GM10266 (cell line): Measurements from ENCODE around the gene KIRREL3.

Source experiments
- DNase-seq: peaks from one replicate; pipeline ENCODE4 v3.0.0; 2012; ENCODE audit errors: extremely low spot score
- TF ChIP-seq, protein P1 (sequence below): IDR thresholded peaks from 2 replicates; pipeline ENCODE4 v1.5.1; 2012; ENCODE audit warnings: mild to moderate bottlenecking, low read depth; ENCODE audit not compliant: control insufficient read depth, insufficient read depth; ENCODE audit errors: missing control alignments

Gene KIRREL3

DNA sequence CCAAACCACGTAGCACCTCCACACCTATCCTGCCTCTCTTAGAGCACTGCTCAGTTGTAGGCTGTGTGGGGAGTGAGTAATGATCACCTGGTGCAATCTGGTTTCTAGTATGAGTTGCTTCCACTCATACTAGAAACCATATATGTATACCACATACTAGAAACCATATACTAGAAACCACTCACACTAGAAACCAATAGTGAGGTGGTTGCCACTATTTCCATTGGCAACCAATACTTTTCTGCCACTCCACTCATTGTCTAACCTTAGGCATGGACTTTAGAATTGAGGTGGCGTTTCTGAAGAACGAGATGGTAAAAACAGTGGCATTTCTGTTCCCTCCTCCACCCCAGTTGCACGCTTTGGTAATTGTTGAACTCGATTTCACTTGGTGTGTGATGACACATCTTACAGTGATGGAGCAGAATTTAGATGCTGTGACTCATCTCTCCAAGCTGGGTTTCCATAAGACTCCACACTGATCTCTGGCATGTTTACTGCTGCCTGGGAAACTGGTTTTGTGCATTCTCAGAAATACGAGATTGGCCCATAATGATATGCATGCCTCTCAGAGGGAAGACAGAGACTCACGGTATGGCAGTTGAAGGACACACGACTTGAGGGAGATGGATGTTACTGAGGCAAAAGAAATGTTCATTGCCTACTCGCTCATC is 82.9 kb downstream of the KIRREL3 start:
- TF ChIP-seq, protein P1, sequence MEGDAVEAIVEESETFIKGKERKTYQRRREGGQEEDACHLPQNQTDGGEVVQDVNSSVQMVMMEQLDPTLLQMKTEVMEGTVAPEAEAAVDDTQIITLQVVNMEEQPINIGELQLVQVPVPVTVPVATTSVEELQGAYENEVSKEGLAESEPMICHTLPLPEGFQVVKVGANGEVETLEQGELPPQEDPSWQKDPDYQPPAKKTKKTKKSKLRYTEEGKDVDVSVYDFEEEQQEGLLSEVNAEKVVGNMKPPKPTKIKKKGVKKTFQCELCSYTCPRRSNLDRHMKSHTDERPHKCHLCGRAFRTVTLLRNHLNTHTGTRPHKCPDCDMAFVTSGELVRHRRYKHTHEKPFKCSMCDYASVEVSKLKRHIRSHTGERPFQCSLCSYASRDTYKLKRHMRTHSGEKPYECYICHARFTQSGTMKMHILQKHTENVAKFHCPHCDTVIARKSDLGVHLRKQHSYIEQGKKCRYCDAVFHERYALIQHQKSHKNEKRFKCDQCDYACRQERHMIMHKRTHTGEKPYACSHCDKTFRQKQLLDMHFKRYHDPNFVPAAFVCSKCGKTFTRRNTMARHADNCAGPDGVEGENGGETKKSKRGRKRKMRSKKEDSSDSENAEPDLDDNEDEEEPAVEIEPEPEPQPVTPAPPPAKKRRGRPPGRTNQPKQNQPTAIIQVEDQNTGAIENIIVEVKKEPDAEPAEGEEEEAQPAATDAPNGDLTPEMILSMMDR, result no peak
- DNase-seq, result no peak

DNA sequence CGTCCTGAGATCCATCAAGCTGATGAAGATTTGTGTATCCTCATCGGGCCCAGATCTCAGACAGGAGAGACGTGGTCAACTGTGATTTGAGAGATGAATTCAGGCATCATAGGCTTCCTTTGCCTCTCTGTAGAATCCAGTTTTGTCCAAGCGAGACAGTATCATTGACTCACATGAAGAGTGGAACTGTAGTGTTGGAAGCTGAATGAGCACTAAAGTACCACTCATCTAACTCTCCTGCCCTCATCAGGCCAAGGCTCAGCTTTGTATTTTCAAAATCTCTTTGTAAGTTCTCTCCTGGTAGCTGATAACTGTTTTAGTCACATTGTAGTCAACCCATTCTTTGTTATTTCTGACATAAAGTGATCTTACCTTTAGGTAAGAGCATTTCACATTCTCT is 85.1 kb downstream of the KIRREL3 start:
- no peak for DNase-seq
- TF ChIP-seq, protein P1, result no peak

DNA sequence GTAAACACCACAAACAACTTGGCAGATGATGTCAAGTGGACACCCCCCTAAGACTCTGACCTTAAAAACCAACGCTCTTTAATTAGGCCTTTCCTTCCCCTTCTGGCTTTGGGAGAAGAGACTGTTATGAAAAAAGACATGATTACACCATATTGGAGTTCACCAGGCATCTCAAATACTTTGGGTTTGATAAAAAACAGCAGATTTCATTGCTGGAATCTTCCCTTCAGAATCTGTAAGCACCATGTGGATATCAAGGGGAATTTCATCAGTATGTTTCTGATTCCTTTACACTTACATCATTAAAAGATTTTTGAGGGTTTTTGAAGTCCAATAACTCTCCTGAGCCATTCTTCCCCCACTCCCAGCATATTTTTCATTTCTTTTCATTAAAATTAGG is 85.6 kb downstream of the KIRREL3 start:
- TF ChIP-seq, protein P1, result no peak
- DNase-seq, result no peak

GRCh38 chr11:126914166-126914565 is 86.4 kb downstream of the KIRREL3 start:
- TF ChIP-seq, protein P1, result no peak
- DNase-seq, result no peak

- DNase-seq, result no peak
- TF ChIP-seq, protein P1, result no peak
Measured at GRCh38 chr11:126904520-126904919, 96.0 kb downstream of the KIRREL3 start.

DNA sequence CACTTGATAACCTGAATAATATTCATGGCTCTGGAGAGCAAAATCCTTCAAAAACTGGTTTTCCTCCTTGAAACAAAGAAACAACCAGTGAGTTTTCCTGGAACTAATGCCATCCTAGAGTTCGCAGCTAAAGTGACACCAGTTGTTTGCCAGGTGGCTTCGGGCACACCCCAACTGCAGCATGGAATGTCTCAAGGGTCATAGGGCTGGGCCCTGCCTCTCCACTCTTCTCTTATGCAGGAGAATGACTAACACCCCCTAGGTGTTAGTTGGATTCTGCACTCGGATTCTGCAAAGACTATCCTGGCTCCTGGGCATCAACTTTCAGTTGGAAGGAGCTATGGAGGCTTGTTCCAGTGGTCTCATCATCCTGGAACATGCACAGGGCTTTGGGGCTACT is 98.8 kb downstream of the KIRREL3 start:
- TF ChIP-seq, protein P1, result no peak

DNA sequence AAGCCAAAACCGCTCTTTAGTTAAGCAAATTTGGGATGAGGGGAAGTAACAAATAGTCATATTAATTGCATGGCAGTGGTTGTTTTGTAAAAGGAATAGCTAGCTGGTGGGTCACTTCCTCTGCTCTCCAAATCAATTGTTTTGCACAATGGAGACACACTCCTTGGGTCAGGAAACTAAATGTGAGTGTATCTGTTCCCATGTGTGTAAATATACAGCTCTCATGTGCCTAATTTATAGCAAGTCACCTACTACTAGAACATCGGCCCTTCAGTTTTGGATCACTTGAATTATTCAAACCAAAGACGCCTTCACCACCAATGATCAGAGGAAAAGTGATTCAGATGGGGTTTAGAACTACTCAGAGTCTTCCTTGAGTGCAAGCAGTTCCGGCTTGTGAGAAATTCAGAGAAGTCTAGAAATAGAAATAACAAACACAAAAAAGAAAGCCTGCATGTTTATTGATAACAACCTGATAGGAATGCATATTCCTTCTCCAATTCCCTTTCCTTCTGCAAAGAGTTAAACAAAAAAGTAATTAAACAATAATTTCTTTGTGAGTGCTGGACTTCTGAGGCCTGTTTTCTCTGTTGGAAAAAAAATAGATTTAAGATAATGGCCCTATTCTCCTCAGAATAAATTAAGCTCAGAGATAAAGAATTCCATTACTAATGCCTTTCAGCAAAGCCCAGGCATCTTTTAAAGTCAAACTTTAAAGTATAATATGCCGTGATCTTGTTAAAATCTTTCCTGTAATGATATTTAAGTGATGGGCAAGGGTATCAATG is 100.4 kb downstream of the KIRREL3 start:
- TF ChIP-seq, protein P1, result no peak

More for the DNA sequence above, 98.8 kb downstream of the KIRREL3 start:
- no peak for DNase-seq

More for the DNA sequence above, 100.4 kb downstream of the KIRREL3 start:
- DNase-seq, result no peak
